Bronchial epithelial cell (primary cell): ENCODE results near the gene ZDHHC1. TPM values are rescaled to one million over a fixed set of nuclear protein-coding genes. Genes with fewer than 3 reads are reported as not detected.

Experiments
- DNase-seq: peaks from one replicate; pipeline ENCODE4 v3.0.0-alpha.2; 2010; ENCODE audit warnings: low read depth
- FAIRE-seq: peaks from 2 replicates; lab custom pipeline; 2011; peaks lifted over from hg19 to GRCh38; lab: Jason Lieb, UNC
- H3K27me3 ChIP-seq: 2 replicates; pipeline ENCODE4 v1.5.1; 2011; ENCODE audit warnings: low read length; ENCODE audit not compliant: control insufficient read depth, insufficient read depth
- H3K36me3 ChIP-seq: 2 replicates; pipeline ENCODE4 v1.5.1; 2011; ENCODE audit warnings: low read length; ENCODE audit not compliant: control insufficient read depth, insufficient read depth
- H3K4me3 ChIP-seq: 2 replicates; pipeline ENCODE4 v1.5.1; 2011; ENCODE audit warnings: mild to moderate bottlenecking, low read depth, low read length, control low read depth
- CTCF ChIP-seq: IDR thresholded peaks from 2 replicates; pipeline ENCODE4 v1.5.1; 2011; ENCODE audit warnings: mild to moderate bottlenecking, moderate library complexity, low read length, control low read depth, inconsistent platforms; ENCODE audit not compliant: insufficient read depth, severe bottlenecking
- total RNA-seq: library from RNA; depleted of rRNA; stranded (reverse); fragments of >200 nt; gene quantifications from 2 replicates; pipeline ENCODE4 v1.2.1, GENCODE V29; 2014

Gene ZDHHC1
- total RNA-seq, 1 donor from 2014 or later: 1.8 TPM

DNA sequence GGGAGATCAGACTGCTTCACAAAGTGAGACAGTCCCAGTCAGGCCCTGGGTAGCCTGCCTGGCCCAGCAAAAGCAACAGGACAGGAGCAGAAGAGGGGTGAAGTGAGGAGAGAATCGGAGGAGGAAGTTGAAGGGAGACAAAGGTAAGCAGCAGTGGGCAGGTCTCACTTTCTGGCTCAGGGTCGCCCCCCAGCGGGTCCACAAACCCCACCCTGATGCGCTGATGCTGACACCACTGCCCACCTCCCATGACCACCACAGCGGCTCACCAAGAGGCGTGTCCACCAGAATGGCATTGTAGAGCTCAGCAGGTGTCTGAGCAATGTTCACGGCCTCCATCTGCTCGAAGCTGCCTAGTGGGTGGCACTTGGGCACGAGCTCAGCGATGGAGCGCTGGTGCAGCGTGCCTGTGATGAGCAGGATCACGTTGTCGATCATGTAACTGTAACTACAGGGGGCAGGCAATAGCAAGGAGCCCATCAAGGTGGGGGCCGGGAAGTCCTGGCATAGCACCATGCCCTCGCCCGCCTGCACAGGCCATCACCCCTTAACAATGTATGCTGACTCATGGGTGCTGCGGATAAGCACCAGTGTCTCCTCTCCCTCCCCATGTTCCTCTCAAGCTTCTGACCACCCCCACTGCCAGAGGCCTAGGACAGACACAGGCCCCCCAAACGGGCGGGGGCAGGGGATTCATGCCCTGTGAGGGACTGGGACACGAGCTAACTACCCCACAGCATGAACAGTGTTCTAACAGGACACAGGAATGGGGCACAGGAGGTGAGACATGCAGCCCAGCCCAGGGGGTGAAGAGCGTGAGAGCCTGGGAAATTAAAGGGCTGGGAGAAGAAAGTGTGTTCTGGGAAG lies 28.2 kb upstream of the ZDHHC1 start:
- H3K27me3 ChIP-seq: no peaks in the 10 kb centered on the region
- no peak for TF ChIP-seq CTCF
- DNase-seq: no peak
- no peak for FAIRE-seq
- peaks cover 22% of the 10 kb centered on the region for H3K36me3 ChIP-seq
- no peak overlapping the region for H3K4me3 ChIP-seq

DNA sequence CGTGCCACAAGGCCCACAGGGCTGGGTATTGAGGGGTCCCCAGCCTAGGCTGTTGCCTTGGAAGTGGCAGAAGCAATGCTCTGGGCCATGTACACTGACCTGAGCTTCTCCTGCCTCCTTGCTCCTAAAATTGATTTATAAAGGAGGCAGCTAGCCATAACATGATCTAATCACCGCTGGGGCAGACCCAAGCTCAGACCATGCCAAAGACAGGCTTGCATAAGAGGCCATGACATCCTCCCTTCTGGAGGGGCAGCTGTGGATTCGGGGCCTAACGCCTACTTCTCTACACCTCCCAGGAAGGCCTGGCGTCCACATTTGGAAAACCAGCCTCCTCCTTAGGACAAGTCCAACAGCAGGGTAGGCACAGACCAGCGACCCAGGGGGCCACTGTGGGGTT lies 27.0 kb upstream of the ZDHHC1 start:
- DNase-seq (no peak), FAIRE-seq (no peak)
- Histone ChIP-seq H3K4me3 (no peak overlapping the region), H3K36me3 (peaks cover 28% of the 10 kb centered on the region), H3K27me3 (no peaks in the 10 kb centered on the region)
- TF ChIP-seq CTCF: no peak

DNA sequence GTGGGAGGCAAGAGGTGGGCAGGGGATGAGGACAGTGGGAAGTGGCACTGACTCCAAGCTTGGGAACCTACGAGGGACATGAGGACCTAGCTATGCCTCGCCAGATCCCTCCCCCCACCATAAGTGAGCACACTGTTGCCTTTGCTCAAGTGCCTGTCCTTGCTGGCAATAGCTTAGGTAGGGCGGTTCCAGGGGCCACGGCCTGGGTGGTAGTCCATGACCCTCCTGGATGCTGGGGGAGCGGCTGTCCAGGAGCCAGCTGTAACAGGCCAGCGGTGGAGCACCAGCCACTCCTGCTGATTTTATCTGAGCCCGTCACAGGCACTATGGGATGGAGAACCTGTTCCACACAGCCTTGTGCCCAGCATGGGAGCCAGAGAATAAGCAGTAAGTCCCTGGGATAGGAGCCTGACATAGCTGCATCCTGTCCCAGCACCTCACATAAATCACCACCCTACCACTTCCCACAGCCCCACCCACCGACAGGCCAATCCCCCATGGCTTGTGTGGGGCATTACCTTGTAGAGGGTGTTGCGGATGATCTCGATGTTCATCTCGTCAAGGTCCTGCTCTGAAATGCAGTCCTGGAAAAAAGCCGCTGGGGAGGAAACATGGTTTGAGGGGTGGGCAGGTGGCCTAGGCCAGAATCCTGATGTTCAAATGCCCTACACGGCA lies 26.4 kb upstream of the ZDHHC1 start:
- H3K27me3 ChIP-seq: no peaks in the 10 kb centered on the region
- no peak for TF ChIP-seq CTCF
- FAIRE-seq: peak; percentile 7
- H3K4me3 ChIP-seq: no peak overlapping the region
- no peak for DNase-seq
- H3K36me3 ChIP-seq: peaks cover 30% of the 10 kb centered on the region

DNA sequence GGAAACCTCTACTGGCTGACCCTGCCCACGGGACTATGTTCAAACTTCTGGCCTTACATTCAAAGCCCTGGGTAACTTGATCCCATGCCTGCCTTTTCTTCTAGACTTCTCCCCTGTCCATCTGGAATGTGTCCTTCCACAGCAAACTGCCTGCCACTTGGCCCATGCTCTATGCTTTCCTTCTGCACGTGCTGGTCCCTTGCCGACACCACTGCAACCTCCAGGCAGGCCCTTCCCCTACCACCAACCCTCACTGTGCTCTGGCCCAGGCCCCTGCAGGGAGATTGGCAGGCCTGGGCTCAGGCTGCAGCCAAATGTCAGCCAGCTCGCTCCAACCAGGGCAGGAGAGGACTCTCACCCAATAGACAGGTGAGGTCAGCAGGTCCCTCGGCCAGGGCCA lies 25.6 kb upstream of the ZDHHC1 start:
- no peak for TF ChIP-seq CTCF
- FAIRE-seq (no peak), DNase-seq (no peak)
- H3K36me3 ChIP-seq: peaks cover 25% of the 10 kb centered on the region
- no peaks in the 10 kb centered on the region for H3K27me3 ChIP-seq
- no peak overlapping the region for H3K4me3 ChIP-seq

GRCh38 chr16:67441271-67441753 lies 25.0 kb upstream of the ZDHHC1 start:
- no peak overlapping the region for H3K4me3 ChIP-seq
- no peak for TF ChIP-seq CTCF
- peaks cover 26% of the 10 kb centered on the region for H3K36me3 ChIP-seq
- FAIRE-seq: no peak
- no peaks in the 10 kb centered on the region for H3K27me3 ChIP-seq
- DNase-seq: no peak
